GM19397 (cell line): ENCODE data around the gene GPR37L1.

Experiments
- ATAC-seq: cut with Tn5 transposase; IDR thresholded peaks from one replicate; pipeline ENCODE4 v1.9.1; 2021; ENCODE audit warnings: mild to moderate bottlenecking, moderate library complexity; ENCODE audit not compliant: unreplicated experiment

Gene GPR37L1

DNA sequence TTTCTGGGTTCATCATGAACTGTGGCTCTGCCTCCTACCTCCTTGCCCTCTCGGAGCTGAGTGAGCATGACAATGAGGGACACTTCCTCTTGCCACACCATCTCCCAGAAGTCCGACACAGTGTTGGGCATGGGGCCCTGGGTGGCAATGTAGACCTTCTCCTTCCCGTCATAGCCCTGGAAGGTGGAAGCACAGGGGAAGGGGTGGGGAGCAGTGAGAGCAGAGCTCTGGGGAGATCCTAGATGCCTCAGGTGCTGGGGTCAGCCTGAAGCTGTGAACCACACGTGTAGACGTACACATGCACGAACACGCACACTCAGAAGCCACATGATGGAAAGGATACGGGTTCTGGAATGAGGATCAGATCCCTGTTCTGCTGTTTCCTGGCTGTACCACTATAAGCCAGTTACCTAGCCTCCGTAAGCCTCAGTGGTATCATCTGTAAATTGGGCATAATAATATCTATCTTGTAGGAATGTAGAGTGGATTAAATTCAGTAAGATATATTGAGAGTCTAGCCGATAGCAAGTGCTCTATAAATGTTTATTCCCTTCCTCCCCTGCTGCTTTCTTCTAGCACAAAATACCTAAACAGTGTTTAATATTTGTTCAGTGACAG lies 31.5 kb downstream of the GPR37L1 start:
- no peak for ATAC-seq

DNA sequence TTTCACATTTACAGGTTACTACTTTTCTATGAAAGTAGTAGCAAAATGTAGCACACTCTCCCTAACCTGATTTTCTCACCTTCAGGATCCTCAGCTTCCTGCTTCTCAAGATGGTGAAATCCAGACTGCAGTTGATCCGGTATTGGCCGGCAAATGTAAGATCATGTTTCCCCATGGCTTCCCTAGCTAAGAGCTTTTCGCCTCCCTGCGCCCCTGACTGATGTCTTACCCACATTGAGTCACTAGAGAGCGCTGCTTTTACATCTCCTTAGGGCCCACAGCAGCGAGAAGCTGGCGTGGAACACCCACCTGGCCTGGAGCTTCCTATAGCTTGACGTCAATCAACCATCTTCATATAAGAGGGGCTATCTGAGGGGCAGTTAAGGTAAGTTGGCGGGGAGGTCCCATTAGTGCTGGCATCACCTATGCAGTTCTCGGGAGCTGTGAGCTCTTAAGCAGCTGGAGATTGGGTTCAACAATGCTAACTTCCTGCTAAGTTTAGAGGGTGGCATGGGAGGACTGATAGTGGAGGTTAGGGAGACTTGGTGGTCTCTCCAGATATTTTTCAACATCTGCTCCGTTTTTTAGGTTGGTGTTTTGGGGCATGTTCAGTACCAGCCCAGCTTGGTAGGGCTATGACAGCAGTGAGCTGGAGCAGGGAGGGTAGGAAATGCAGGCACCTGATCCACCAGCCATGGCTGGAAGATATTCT lies 32.2 kb downstream of the GPR37L1 start:
- ATAC-seq: no peak

DNA sequence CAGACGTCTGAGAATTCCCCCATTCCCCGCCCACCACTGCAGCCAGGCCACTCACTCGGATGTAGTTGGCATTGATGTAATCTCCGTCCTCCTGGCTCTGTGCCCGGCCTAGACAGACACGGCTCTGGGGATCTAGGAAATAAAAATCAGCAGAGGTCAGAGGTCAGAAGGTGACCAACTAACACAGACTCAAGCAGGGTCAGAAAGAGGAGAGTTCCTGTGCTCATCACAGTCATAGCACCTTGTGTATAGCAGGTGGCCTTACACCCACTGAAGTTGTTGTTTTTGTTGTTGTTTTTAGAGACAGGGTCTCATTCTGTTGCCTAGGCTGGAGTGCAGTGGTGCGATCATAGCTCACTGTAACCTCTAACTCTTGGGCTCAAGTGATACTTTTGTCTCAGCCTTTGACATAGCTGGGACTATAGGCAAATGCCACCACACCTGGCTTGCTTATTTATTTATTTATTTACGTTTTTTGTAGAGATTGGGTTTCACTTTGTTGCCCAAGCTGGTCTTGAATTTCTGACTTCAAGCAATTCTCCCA lies 32.8 kb downstream of the GPR37L1 start:
- ATAC-seq: no peak

DNA sequence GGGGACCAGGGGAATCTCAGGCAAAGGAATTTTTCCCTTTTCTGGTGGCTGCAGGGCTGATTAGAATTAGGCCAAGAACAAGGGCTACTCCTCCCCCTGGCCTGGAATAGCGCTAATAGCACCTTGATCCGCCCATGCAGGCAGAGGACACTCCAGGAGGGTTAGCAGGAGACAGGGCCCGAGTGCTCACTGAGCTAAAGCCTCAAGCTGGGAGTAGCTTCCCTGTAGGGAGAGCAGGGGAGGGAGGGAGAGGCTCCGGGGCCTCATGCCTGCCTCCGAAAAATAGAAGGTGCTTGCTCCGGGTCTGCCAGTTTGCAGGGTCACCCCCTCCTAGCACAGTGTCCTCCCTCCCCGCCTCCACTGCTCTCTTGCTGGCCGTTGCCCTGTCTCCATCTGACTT lies 33.9 kb downstream of the GPR37L1 start:
- ATAC-seq: no peak

DNA sequence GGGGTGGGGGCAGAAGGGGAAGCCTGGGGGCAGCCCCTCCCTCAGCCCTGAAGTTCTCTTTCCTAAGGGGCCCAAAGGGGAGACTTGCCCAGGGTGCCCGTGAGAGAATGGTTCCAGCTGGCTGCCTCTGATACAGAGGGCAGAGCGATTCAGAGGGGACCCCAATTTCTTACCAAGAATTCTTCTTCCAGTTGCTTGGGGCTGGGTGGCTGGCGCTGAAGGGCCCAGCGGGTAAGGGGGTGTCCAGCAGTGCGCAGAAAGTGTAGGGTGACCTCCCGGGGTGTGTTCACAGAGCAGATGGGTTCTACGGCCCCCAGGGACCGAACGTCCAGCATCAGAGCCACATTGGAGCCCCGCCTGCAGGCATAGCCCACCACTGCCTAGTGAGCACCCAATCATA lies 35.2 kb downstream of the GPR37L1 start:
- ATAC-seq: no peak

DNA sequence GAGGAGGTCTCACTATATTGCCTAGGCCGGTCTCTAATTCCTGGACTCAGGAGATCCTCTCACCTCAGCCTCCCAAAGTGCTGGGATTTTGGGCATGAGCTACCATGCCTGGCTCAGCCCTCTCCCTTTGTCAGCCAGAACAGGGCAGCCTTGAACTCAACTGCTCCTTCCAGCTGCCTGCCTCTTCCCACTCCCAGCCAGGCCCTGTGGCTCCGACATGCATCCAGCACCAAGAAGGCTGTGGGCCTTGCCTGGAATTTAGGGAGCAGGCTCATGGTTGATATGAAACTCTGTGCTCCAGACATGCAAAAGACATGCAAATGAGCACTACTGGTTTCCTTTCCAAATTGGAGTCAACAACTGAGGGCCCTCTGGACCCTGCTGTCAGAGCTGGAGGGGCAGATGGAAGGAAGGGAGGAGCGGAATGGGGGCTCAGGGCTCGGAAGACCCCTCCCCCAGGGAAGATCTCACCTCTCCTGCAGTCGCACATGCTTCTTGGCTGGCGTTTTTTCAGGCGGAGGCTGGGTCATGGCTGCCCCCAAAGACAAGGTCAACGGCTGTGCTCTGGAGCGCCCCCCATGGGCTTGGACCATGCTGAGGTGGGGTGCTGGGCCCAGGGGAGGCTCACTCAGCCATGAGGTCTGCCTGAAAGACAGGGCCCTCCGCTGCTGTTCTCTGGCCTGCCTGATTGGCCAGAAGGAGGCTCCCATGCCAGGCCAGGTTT lies 36.3 kb downstream of the GPR37L1 start:
- ATAC-seq: no peak

DNA sequence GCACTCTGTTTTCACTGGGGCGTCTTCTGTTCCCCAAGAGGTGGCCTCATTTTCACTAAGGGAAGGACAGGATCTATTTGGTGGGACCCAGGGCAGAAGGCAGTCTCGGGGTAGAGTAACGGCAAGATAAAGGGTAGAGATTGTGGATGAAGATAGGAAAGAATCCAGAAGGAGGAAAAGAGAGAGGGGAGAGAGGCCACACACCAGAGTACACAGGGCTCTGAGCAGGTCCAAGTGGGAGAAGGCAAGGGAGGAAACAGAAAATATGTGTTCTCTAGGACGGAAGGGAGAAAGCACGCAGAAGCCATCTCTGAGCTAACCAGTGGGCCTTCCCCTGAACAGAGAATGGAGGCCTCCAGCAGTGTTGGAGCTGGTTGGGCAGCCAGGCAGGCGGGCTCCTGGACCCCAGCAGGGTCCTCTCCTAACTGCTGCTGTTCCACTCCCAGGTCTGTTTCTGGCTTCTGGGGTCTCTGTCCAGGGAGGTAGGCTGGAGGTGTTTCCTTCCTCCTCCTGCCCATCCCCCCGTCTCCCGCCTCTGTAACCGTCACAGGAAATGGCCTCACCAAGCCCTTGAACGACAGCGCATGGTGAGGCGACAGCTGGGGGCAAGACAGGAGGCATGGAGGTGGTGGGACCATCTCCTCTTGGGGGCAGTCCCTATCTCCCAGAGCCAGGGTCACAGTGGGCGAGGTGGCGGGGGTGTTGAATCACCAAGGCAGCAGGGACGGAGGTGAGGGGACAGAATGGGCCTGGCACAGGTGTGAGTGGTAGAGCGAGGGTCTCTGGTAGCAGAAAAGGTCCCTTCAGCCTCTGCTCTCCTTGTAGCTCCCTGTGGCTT lies 37.0 kb downstream of the GPR37L1 start:
- no peak for ATAC-seq

DNA sequence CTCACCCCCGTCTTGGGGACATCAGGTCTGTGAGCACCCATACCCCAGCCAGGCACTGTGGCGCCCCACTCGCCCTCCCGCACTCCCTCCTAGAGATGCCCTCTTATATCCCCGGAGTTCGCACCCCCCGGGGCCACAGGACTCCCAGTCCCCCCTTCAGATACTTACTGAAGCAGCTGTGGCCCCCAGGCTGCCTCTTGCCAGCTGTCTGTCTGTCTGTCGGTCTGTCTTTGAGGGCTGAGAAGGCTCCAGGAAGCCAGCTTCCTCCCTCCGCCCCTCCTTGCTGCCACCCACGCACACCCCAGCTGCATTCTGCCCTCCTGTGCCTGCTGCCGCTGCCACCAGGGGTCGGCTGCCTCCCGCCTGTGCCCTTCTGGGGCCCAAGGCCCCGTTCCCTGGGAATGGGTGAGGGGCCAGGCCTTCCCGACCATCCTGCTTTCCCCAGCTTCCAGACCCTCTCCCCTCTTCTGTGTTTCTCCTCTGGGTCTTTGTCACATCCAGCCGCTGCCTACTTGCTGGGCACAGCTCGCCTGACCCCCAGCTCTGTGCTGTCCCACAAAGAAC lies 37.7 kb downstream of the GPR37L1 start, which contains the start of gene PTPN7:
PTPN7 (minus strand) TSS at position 226 of the 564 bp plus-strand sequence. CDS start 1,200 bp downstream, outside the sequence.
- peak; percentile 49 for ATAC-seq

DNA sequence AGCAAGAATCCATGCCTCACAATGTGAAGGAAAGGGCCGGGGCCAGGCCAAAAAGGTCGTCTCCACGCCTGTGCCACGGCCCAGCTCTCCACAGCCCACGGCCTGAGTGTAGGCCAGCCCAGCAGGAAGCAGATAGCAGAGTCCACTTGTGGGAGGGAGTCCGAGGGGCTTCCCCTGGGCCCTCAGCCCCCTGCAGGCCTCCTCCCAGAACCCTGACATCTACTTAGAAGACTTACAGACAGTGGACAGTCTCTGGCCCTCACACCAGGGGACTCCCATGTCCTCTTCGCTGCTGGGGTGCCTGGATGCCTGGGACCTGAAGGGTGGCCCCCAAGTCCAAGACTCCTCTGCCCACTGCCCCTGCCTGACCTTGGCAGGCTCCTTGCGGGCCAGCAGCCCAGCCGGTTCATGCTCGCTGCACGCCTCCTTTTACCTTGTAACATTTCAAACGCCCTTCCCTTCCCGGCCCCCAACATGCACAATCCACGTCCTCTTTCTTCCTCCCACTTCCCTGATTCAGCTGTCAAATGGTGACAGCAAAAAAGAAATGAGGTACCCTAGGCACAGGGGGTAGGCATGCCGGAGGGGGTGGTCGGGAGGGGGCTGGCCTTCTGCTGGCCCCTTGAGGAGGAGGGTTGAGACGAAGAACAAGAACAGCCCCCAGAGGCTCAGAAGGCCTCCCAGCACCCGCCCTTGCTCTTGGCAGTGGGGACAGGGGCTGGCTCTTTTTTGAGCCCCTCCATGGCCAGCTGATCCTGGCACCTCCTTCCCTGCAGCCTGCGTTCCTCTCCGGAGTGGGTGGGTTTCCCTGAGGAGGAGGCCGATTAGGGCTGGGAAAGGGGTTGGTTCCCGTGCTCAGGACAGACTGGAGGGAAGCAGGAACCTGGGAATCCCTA lies 38.7 kb downstream of the GPR37L1 start:
- no peak for ATAC-seq

DNA sequence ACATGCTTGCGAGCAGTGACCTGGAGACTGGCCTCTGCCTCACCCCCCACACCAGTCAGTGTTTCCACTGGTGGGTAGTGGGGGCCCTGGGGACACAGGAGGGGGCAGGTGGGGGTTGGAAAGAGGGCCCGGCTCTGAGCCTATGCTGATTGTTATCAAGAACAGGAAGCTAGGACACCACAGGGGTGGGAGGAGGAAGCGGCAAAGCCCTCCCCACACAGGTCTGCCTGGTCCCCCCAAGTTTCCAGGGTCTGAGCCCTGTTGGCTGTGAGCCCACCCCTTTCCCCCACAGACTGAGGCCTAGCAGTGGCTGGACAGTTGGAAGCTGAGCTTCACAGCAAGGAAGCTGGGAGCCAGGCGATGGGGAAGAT lies 39.3 kb downstream of the GPR37L1 start:
- no peak for ATAC-seq

DNA sequence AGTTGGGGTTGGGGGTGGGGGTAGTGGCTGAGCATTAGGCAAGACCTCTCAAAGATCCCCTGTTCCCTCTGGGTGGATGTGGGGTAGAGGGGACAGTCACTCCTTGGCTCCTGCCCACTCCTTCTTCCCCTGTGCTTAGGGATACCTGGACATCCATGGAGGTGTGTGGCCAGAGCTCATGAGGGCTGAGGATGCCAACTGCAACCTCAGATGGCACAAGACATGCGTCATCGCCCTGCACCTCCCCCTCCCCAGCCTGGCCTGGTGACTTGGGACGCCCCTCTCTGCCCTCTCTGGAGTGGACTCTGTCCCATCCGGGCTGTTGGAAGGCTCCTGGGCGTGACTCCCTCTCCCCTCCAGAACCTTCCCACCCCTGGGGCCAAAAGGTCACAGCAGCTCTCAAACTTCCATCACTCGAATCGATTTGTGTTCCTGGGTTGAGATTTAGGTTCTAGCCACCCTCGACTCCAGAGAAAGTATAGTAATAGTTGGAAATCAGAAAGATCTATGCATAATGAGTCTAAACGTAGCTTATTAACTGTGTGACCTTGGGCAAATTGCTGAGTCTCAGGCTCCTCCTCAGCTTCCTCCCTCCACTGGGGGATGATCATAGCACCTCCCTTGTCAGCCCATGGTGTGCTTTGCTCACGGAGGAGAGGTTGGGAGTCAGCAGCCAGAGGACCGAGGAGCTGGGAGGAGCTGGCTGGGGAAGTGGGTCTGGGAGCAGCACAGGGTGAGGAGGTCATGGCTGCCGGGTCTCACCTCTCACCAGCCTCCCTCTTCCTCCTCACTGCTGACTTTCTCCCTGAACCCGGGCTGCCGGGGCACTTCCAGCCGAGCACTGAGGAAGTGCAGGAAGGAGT lies 39.9 kb downstream of the GPR37L1 start:
- ATAC-seq: no peak

DNA sequence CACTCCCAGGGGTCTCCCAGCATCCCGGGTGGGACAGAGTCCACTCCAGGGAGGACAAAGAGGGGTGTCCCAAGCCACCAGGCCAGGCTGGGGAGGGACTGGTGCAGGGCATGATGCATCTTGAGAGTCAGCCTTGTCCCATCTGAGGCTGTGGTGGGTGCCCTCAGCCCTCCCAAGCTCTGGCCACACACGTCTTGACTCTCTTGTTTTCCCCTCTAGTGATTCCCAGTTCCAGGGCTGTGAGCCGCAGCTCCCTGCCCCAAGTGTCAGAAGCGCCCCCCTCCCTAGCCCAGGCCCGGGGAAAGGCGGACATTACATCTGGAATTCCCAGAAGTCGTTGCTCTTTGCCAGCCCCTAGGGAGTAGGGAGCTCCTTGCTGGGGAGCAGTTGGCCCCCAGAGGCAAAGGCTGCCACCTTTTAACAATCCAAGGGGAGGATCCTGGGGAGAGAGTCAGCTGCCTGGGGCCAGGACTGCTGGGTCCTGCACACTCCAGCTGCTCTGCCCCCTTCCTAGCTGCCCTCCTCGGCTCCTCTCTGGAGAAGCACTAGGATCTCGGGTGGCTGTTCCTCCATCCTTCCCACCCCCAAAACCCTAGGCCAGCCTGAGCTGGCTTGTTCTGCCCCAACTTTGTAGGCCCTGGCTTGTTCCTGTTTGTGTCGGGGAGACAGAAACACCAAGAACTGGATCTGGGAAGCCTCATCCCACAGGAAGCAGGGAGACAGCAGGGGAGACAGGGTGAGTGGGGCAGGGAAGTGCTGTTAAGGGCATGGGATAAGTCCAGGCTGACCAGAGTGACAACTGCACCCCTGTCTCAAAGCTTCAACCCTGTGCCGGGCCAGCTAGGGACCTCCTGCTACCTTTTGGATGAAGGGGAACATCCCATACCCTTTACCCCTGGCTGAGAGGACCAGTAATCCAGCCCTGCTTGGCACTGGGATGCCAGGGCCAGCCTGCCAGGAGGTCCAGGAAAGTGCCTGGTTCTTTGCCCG lies 40.9 kb downstream of the GPR37L1 start:
- no peak for ATAC-seq

DNA sequence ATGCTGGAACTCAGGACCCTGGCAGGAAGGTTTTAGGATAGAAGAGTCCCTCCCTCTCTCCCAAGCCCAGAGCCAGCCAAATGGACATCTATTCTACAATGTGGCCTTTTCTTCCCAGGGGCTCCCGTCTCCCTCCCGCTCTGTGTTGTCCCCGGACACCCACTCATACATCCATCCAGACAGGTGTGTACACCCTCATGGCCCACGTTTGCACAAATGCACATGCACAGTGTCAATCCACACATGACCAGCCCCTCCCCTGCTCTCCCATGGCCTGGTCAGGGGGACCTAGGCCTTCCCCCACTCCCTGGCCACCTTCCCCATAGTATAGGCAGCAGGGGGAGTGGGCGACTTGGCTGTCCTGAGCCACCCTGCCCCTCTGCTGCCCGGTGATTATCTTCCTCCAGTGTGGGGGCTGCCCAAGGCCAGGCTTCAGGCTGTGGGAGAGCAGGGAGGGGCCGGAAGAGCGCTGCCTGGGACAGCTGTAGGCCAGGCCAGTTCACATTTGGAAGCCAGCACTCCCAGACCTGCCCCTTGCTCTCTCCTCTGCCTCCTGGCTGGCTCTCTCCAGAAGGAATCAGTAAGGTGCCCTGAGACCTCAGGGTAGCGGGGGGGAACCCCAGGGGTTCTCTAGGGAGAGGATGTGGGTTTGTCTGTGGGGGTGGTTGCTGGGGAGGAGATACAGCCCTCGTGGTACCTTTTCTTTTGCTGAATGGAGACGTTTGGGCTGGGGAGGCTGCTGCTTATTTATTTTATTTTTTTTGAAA lies 41.7 kb downstream of the GPR37L1 start:
- ATAC-seq: peak; percentile 45

DNA sequence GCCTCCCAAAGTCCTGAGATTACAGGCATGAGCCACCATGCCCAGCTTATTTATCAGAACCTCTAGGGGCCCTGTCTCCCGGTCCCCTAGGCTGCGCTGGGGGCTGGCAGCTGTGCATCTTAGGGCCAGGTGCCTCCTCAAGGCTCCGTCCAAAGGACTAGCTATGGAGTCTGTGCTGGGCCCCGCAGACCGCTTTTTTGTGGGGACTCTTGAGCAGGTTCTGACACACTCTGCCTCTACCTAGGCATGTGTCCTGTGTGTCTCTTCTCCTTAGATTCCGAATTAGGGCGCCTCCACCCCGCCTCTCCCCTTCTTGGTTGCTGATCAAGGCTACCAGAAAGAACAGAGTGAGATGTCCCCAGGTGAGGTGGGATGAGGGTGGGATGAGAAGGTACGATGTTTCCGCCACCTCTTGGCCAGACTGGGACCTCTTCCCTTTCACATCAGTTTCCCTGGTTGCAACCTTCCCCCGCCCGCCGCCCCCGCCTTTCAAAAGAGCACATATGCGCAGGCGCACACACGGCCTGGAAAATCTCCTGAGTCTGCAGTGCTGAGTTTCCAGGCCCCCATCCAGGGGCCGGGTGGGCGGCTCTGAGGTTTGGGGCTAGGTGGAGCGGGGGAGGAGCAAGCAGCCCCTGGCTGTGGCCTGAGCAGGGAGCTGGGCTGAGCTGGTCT lies 42.7 kb downstream of the GPR37L1 start:
- ATAC-seq: no peak

DNA sequence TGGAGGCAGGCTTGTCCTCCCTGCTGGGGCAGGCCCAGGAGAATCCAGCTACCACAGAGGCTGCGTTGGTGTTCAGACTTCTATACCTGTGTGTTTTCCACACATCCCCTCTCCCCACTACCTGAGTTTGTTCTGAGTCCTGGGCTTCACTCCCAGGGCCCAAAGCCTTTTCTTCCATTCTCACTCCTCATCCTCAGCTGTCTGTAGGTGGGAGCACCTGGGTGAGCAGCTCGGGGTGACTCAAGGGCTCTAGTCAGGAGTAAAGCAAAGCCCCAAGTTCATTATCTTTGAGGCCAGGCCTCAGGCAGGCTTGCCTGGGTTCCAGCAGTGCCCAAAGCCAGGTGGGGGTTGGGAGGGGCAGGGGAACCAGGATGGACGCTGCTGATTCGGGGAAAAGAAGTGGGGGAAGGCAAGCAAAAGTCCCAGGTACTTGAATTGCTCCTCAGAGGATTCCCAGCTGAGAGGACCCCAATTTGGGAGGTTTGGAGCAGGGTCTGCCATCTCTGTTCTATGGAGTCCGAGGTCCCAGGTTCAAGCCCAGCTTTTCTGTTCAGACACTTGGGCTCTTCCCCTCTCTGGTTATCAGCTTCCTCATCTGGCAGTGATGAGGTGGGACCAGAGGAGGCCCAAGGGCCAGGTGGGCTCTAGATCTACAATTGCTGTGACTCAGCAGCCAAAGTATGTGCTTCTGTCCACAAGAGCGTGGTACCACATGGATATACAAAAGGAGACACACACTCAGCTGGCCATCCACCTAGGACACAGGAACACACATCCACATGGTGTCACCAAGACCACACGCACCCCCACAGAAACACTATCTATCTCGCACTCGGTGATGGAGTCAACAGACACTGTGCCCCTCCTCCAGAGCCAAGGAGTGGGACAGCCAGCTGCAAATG lies 43.5 kb downstream of the GPR37L1 start:
- no peak for ATAC-seq
